Activated T-cell treated with anti-CD3 and anti-CD28 coated beads for 48 hours (primary cell): Measurements from ENCODE around the gene DEDD2.

Source experiments
- DNase-seq: peaks from one replicate; pipeline ENCODE4 v3.0.0-alpha.2; 2020; ENCODE audit warnings: low read depth

The DEDD2 gene

DNA sequence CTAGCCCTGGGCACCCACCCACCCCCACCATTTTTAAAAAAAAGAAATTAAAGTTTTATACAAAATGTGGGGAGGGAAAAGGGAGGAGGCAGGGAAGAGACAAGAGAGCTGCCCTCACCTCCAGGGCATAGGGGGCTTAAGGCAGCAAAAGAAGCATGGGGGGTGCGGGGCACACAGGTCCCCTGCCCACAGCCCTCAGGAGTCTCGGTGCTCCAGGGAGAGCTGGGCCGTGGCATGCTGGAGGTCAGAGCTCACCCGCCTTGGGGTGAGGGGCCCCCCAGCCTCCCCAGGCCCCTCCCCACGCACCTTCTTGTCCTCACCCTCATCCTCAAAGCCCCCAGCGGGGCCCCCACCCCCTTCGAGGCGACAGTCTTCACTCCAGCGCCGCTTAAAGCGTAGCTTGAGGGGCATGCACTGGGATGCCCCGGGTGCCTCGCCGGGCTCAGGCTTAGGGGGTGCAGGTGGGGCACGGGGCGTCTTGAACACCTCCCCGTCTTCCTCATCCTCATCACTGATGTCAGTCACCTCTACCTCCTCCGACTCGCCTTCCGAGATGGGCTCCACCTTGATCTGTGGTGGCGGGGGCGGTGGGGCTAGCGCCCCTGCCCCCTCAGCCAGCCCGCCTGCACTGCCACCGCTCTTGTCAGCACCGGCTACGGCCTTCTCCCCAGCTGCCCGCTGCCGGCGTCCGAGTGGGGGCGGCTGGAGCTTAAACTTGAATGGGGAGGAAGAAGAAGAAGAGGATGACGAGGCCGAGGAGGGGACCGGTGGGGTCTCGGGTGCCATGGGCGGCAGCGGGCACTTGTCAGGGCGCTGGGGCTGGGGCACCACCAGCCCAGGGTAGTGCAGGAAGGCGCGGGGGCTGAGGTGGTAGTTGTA lies 31.0 kb upstream of the DEDD2 start:
- DNase-seq: no peak

DNA sequence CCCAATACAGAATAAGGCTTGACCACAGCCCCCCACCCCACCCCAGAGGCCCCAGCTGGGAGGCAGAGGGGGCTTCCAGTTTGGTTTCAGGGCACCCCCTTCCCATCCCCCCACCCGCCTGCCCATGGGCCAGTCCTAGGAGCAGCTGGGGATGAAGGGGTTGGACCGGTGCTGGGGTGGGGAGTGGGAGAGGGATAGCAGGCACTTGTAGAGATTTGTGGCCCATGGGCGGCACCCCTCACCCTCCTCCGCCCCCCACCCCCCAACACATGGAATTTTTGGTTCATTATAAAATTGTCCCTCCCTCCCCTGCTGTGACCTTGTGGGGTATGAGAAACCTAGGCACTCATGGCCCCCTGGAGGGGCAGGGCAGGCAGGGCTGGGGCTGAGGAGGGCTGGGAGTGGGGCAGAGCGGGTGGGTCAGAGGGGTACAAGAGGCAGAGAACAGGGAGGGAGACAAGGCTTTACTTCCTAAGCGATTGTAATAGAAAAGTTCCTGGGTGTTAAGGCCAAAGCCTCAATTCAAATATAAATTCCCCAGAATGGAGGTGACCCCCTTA lies 30.2 kb upstream of the DEDD2 start:
- DNase-seq: no peak

DNA sequence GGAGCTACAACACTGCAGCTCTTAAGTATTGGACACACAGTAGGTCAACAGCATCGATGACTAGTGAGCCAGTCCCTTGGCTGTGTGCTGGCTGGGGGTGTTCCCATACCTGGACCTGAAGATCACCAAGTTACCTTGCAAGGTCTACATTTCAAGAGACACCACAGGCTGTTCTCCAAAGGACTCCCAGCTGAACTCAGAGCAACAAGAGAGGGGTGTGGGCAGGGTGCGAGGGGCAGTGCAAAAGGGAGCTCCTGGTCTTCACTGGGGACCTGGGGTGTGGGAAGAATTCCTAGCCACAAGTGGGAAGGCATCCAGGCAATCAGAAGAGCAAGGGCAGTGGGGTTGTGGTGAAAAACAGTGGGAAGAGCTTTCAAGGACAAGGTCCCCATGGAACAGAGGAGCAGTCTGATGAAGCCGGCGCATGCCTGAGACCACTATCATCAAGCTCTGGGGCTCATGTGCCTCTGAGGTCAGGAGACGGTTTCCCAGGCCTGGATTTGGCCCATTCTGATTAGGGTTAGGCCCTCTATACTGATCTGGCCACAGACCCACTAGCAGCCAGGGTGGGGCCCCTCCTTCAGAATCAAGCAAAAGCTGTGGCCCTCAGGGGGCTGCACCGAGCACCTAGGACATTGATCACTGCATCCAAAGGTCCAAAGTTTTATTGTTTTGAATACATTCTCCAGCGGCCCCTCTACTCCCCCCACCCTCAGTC lies 29.6 kb upstream of the DEDD2 start:
- DNase-seq: no peak

DNA sequence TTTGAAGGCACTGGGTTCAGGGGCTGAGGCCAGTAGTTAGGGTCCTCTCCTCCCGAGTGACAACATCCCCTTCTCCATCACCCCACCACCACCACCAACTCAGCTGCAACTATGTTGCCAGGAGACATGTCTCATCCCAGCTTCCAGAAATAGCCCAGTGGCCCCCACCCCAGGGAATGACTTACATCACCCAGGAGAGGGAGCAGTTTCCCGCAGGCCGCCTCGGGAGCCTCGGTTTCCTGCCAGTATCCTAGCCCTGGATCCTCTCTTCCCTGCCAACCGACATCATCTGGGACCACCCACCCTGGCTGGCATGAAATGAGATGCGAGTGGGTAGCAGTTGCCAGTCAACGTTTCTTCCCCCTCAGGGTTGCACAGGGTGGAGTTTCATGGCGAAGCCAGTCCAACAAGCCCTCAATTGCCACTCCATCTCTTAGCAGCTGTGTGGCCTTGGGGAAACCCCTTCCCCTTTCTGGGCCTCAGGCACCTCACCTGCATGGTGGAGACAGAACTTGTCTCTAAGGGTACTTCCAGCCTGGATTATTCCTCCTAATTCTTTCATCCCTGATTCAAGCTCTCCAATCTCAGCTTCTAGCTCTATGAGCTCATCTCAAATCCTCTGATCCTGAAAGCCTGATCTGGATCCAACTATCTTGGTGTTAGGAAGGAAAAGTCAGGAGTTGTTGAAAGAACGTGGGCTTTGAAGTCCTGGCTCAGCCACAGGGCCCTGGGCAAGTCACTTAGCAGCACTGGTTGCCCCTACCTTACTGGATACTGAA lies 28.9 kb upstream of the DEDD2 start:
- no peak for DNase-seq

DNA sequence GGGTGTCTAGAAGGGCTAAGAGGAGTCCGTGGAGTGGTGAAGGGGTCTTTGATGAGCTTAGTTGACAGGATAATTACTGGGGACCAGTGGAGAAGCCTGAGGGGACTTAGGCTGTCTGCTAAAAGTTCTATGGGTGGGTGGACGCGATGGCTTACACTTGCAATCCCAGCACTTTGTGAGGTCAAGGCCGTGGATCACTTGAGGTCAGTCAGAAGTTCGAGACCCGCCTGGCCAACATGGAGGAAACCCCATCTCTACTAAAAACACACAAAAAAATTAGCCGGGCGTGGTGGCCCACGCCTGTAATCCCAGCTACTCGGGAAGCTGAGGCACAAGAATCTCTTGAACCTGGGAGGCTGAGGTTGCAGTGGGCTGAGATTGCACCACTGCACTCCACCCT lies 27.8 kb upstream of the DEDD2 start:
- no peak for DNase-seq

DNA sequence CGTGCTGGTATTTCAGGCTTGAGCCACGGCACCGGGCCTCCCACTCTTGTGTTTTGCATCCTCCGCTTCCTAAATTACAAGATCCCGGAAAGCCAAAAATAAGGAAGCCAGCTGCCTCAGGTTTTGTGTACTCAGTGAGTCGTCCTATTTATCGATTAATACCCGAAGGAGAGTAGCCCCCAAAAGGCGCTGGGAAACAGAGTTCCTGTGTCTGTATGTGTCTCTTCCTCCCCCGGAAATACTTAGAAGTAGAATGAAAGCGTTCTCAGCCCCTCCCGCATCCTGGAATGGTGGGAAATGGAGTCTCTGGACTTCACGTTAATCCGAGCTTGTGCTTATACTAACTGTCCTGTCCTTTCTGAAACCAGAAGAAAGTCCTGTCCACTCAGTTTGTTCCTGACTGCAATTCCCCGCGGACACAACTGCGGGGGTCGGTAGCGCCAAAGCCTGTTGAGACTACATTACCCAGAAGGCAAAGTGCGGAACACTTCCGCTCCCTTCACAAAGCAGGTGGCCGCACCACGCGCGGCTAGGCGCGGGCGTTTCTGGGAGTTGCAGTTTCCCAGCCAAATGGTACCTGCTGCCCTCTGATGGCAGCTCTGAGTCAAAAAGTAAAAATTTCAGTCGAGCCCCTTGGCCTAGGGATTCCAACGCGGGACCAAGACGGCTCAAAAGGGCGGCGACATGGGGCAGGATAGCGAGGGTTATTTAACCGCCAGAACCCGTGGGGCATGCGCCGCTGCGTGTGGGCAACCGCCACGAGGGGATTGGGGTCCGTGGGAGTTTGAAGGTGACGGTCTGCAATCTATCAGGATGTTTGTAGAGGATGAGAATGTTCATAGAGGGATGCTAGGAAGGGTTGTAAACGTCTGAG lies 27.1 kb upstream of the DEDD2 start:
- peak; percentile 88 for DNase-seq

DNA sequence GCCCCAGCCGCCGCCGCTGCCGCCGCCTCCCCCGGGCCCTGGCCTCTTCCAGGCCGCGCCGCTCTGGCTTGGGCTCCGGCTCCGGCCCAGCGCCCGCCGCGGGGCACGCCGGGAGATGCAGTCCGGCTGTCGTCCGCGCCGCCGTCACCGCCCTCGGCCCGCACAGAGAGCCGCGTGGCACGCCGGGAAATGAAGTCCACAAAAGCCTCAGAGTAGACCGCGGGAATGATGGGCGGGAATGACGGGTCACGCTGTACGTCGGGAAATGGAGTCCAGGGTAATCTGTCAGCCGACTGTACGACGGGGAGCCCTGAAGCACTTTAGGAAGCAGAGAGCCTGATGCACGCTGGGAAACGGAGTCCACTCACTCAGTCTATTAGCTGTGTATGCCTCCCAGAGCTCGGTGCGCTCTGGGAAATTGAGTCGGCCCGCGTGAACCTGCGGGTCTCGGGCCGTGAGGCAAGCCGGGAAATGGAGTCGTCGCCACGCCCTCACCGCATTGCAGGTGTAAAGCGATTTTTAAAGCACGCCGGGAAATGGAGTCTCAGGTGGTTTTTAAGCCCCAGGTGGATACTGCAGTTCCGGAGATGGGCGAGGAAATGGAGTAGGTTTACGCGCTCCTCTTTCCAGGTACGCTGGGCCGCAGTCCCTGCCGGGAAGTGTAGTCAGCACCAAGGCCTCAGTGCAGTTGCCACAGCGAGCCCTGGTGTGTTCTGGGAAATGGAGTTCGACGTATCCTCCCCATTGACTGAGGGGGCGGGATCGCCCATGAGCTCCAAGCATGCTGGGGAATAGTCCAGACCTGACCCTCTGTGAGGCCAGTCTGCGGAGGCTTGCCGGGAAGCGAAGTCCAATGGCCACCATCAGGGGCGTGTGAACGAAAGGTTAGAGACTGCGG lies 25.3 kb upstream of the DEDD2 start, which contains the start of gene GSK3A:
Gene GSK3A, minus strand, starts transcription at position 91 of the 898 bp plus-strand sequence. CDS start 137 bp downstream, outside the sequence.
- DNase-seq: peak; percentile 94

DNA sequence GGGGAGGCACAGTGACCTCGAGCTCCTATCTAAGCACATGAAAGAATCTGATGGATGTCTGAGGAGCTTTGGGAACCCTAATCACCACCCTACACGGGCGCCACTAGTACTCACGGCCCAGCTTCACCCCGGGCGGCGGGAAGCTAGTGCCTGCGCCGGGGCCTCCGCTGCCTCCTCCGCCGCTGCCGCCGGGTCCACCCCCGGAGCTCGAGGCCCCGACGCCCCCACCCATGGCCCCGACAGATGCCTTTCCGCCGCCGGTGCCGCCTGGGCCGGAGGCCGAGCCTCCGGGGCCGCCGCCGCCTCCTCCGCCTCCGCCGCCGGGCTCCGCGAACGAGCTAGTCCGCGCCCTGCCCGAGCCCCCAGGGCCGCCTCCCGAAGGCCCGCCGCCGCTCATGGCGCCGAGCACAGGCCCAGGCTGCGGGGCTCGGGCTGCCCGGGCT lies 24.6 kb upstream of the DEDD2 start:
- DNase-seq: no peak

DNA sequence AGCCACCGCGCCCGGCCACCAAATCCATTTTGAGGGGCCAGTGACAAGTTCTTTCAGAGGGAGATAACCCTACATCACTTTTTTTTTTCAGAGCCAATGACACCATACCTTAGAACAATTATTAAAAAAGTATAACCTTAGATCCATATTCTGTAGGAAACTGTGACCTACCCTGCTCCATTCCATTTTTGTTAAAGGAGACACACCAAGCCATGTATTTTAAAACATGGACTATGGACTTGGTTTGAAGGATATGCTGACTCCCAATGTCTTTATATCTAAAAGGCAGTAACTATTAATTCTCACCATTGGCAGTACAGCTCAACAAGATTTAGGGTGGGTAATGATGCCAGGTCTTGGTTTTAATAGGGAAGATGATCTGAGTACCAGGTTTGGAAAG lies 23.8 kb upstream of the DEDD2 start:
- DNase-seq: no peak

DNA sequence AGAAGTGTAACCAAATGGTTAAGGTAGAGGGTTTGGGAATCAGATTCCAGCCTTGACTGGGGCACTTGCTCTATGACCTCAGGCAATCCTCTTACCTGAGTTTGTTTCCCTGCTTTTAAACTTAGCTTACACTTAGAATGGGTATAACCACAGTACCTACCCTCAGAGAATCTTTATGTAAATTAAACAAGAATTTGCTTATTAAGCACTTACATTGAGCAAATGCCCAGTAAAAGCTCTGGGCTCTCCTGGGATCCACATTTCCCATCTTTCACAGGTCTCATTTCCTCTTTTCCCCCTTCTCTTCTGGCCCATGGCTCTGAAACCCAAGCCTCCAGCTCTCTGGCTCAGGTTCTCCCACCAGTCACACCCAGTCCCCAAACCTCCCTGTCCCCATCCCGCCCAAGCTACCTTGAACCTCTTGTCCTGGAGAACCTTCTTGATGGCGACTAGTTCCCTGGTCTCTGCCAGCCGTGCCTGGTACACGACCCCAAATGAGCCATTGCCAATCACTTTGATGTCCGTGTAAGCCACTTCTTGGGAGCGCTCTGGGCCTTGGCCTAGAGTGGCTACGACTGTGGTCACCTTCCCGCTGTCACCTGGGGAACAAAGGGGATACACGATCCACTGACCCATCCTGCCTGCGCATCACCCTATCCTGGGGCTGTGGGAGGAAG lies 22.2 kb upstream of the DEDD2 start:
- DNase-seq: no peak

DNA sequence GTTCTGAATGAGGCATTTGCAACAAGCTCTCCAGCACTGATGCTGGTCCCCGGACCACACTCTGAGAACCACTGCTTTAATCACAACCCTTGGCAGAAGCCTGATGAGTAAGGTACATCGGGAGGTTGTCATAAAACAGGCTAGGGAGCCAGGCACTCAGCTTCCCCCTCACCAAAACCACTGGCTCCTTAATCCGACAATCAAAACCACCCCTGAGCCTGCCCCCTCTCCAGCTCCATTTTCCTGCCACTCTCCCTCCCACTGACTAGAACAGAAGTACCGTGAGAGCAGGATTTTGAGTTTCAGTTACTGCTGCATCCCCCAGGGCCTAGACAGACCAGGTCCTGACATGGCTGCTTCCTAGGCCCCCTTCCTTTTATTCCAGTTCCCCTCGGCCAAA lies 17.7 kb upstream of the DEDD2 start:
- no peak for DNase-seq

DNA sequence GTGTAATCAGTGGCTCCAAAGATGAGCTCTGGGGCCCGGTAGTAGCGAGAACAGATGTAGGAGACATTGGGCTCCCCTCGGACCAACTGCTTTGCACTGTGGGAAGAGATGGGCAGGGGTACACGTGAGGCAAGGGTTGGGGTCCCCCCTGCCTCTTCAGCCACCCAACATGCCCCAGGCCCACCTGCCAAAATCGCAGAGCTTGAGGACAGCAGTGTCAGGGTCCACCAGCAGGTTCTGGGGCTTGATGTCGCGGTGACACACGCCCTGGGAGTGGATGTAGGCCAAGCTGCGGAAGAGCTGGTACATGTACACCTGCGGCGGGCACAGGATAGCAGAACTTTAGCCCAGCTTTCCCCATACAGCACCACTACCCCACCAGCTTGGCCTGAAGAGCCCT lies 16.9 kb upstream of the DEDD2 start:
- no peak for DNase-seq

DNA sequence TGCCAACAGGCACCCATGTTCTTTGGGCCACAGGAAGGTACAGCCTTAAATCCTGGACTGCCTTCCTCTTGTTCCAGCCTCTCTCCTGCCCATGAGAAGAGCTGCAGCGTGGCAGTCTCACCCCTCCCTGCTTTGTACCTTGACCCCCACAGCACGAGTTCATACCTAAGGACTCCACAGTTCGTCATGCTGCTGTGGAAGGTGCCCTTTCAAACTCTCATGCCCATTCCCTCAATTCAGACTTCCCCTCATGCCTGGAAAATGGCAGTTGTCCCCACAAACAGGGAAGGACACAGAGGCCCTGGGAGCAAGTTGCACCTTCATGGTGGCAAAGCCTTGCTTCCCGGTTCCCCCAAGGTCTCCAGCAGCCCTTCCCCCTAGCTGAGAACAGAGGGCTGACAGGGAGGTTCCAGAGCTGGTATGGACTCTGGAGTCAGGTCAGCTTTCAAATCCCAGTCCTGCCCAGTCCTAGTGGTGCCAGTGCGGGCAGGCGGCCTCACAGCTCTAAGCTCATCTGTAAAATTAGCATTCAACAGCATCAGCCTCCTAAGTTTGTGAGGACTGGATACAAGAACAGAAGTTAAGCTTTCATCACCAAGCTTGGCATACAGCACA lies 16.3 kb upstream of the DEDD2 start:
- DNase-seq: no peak

DNA sequence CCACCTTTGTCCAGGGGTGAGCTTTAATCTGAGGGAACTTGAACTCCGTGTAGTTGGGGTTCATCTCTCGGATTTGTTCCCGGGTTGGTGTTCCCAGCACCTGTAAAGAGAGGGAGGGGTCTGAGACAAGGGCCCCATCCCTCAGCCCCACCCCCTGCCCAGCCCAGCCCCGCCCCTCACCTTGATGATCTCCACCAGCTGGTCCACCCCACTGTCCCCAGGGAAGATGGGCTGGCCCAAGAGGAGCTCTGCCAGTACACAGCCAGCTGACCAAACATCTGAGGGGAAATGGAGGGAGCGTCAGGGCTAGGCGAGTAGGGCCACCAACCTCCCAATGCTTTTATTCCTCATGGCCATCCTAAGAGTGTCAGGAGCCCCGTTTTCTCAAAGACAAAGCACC lies 15.6 kb upstream of the DEDD2 start:
- no peak for DNase-seq

DNA sequence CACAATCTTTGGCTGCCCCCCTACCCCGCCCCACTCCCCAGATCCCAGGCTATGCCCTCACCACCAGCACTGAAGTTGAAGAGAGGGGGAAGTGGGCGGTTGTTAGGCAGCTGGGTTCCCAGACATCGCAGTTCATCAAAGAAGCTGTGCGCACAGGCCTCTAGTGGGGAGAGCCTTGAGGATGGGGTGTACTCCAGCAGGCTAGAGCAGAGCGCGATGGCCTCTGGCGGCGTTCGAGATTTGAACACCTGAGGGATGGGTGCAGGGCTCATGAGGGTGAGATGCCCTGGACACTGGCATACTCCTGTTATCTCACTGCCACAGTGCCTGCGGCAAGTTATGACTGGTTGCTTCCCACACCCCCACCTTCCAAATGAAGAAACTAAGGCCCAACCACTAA lies 15.0 kb upstream of the DEDD2 start:
- DNase-seq: no peak

DNA sequence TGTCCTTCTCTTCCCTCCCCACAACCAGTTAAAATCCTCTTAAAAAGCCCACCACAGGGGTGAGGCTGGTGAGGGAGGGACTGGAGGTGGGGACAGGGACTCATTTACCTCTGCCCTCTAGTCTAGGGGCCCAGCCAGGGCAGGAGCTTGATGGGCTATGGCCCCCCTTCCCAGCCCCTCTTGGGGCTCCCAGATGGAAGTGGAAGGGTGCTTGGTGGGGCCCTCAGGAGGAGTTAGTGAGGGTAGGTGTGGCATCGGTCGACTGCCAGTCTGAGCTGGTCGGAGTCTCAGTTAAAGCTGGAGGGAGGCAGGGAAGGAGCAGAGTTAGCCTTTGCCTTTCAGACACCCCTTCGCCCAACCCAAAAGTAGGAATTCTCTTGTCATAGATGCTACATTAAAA lies 13.1 kb upstream of the DEDD2 start:
- no peak for DNase-seq

DNA sequence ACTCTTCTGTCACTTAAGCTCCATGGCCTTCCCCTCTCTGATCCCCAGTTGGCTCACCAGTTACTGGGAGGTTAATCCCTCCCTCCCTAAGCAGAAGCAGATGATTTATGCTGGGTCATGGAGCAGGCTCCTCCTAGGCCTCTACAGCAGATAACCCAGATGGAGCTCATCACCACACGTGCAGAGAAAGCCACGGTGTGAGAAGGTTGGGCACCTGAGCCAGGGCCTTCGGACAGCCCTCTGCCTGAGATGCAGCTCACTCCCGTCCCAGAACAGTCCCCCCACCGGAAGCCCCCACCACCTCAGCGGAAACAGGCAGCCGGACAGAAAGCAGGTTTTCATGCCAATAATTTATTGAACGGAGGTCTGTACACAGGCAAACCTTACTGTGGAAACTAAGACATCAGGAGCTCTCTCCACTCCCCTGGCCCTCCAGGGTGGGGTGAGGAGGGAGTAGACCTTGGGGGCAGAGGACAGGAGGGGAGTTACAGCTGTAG lies 12.4 kb upstream of the DEDD2 start:
- DNase-seq: no peak

DNA sequence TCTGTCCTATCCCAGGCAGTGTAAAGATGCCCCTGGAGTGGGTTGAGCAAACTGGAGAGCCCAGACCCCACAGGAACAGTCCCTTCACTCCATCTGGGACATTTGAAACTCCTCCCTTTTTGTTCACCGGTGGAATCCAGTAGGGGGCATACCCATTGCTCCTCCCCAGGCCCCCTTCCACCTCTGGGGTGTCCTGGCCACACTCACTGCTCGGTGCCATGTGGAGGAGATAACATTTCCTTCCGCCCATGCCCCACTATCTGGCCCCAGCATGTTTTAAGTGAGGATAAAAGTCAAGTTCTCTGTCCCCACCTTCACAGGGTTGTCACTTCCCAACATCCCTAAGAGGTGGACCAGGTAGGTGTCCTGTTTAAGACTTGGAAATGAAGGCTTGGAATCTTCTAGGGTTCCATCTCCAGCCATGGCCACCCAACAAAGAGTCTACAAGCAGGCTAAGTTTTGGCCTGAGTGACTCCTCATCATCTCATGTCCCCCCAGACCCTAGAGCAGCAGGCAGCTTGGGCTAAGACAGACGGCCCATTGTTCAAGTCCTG lies 11.9 kb upstream of the DEDD2 start:
- DNase-seq: no peak

DNA sequence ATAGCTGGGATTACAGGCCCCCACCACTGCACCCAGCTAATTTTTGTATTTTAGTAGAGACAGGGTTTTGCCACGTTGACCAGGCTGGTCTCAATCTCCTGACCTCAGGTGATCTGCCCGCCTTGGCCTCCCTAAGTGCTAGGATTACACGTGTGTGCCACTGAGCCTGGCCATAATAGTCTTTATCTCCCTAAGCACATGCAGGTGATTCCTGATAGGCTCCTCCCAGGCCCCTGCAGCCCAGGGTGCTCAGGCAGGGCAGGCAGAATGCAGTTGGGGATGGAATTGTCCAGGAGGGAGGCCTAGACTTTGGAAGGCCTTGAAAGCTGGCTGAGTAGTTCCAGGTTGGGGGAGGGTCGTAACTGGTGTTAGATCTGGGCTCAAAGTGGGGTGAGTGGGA lies 11.2 kb upstream of the DEDD2 start:
- DNase-seq: no peak
